H1 (cell line): ENCODE measurements around the gene LIPC. TPM values are rescaled to one million over a fixed set of nuclear protein-coding genes. Genes with fewer than 3 reads are reported as not detected.

Source experiments
- CTCF ChIA-PET: fragments of 300-600 bp; sonication (Branson Sonifier 250); formaldehyde crosslinking; loops from one replicate; lab custom pipeline; 2021; ENCODE audit not compliant: partially characterized antibody; lab: Charles Lee
- POLR2A ChIA-PET: fragments of 300-600 bp; sonication (Branson Sonifier 250); formaldehyde crosslinking; loops from one replicate; lab custom pipeline; 2021; ENCODE audit warnings: inconsistent platforms; ENCODE audit not compliant: partially characterized antibody; lab: Charles Lee
- DNase-seq, 2 experiments: peaks; one replicate each; pipeline versions ENCODE4 v3.0.0 to v3.0.0-alpha.2; 2010 to 2022; ENCODE audit warnings: low spot score in 2 of 2, low read depth in 1 of 2, mixed read lengths in 1 of 2
- FAIRE-seq: peaks from 2 replicates; lab custom pipeline; 2011; peaks lifted over from hg19 to GRCh38; lab: Jason Lieb, UNC
- H2AFZ ChIP-seq: 2 replicates; pipeline ENCODE4 v1.8.1; 2012; ENCODE audit warnings: low read length, inconsistent platforms
- H2AK5ac ChIP-seq: 2 replicates; pipeline ENCODE4 v1.6.1; 2013; ENCODE audit warnings: low read depth, low read length
- H2BK120ac ChIP-seq: replicated peaks from 2 replicates; pipeline ENCODE3; 2013; ENCODE audit warnings: low read depth, low read length, inconsistent platforms
- H2BK12ac ChIP-seq: 2 replicates; pipeline ENCODE4 v1.6.1; 2013; ENCODE audit warnings: low read depth, low read length
- H2BK15ac ChIP-seq: 2 replicates; pipeline ENCODE4 v1.6.1; 2013; ENCODE audit warnings: low read length
- H2BK20ac ChIP-seq: 2 replicates; pipeline ENCODE4 v1.6.1; 2013; ENCODE audit warnings: low read length
- H2BK5ac ChIP-seq: 2 replicates; pipeline ENCODE4 v1.6.1; 2013; ENCODE audit warnings: low read depth, low read length
- H3K14ac ChIP-seq: 2 replicates; pipeline ENCODE4 v1.6.1; 2013; ENCODE audit warnings: inconsistent platforms; ENCODE audit not compliant: insufficient read length
- H3K18ac ChIP-seq: 2 replicates; pipeline ENCODE4 v1.6.1; 2013; ENCODE audit warnings: low read length; ENCODE audit errors: extremely low read depth
- H3K23ac ChIP-seq: 2 replicates; pipeline ENCODE4 v1.6.1; 2013; ENCODE audit warnings: inconsistent platforms; ENCODE audit not compliant: insufficient read length
- H3K23me2 ChIP-seq: 2 replicates; pipeline ENCODE4 v1.6.1; 2013; ENCODE audit warnings: low read depth, low read length
- H3K27ac ChIP-seq: 2 replicates; pipeline ENCODE4 v1.6.1; 2011; ENCODE audit warnings: low read depth, low read length, inconsistent platforms
- H3K27me3 ChIP-seq, 4 experiments: replicated peaks in 1 of 4; 1 replicate in 1 of 4; 2 replicates in 3 of 4; pipeline versions ENCODE4 v1.6.1 to v1.8.1; 2011 to 2013; ENCODE audit warnings: low read length in 3 of 4, mild to moderate bottlenecking in 3 of 4, inconsistent platforms in 2 of 4, mixed read lengths in 2 of 4, moderate library complexity in 1 of 4; ENCODE audit not compliant: control insufficient read depth in 3 of 4, insufficient read depth in 3 of 4; ENCODE audit errors: extremely low read depth in 1 of 4
- H3K36me3 ChIP-seq, 4 experiments: 2 replicates each; pipeline versions ENCODE4 v1.6.1 to v1.8.1; 2011 to 2013; ENCODE audit warnings: mild to moderate bottlenecking in 4 of 4, low read length in 3 of 4, moderate library complexity in 2 of 4, control low read depth in 1 of 4, inconsistent platforms in 1 of 4; ENCODE audit not compliant: insufficient read depth in 4 of 4, control insufficient read depth in 2 of 4
- H3K4ac ChIP-seq: replicated peaks from 2 replicates; pipeline ENCODE3; 2013; ENCODE audit warnings: low read length, low read depth, mixed read lengths, inconsistent platforms; ENCODE audit not compliant: insufficient read length
- H3K4me1 ChIP-seq, 4 experiments: replicated peaks in 1 of 4; 1 replicate in 1 of 4; 2 replicates in 3 of 4; pipeline versions ENCODE4 v1.6.1 to v1.8.1; 2011 to 2013; ENCODE audit warnings: low read length in 3 of 4, inconsistent platforms in 2 of 4, mixed read lengths in 1 of 4; ENCODE audit not compliant: insufficient read depth in 4 of 4, control insufficient read depth in 3 of 4
- H3K4me2 ChIP-seq, 2 experiments: 2 replicates each; pipeline versions ENCODE4 v1.6.1 to v1.8.1; 2011 to 2013; ENCODE audit warnings: low read depth in 2 of 2, low read length in 2 of 2, control low read depth in 1 of 2, inconsistent platforms in 1 of 2, mild to moderate bottlenecking in 1 of 2; ENCODE audit not compliant: insufficient read depth in 1 of 2
- H3K4me3 ChIP-seq, 4 experiments: fragments of 200-600, 300-600 bp in 1 of 4; sonication (generic), shearing (Covaris generic), sonication (Bioruptor Twin) in 1 of 4; 2 replicates each; pipeline versions ENCODE4 v1.5.1 to v1.8.1; 2011 to 2016; ENCODE audit warnings: low read length in 4 of 4, low read depth in 3 of 4, control low read depth in 2 of 4, inconsistent platforms in 2 of 4, mild to moderate bottlenecking in 2 of 4, mixed read lengths in 1 of 4, moderate library complexity in 1 of 4; ENCODE audit not compliant: insufficient read depth in 2 of 4; ENCODE audit errors: extremely low read depth in 1 of 4
- H3K56ac ChIP-seq: replicated peaks from 2 replicates; pipeline ENCODE3; 2013; ENCODE audit warnings: low read depth, mild to moderate bottlenecking, mixed read lengths, low read length, inconsistent platforms; ENCODE audit not compliant: insufficient read length
- H3K79me1 ChIP-seq: 2 replicates; pipeline ENCODE4 v1.6.1; 2013; ENCODE audit warnings: low read depth, low read length, control low read depth
- H3K79me2 ChIP-seq, 2 experiments: 2 replicates each; pipeline versions ENCODE4 v1.6.1 to v1.8.1; 2012 to 2013; ENCODE audit warnings: low read length in 2 of 2, mild to moderate bottlenecking in 2 of 2, inconsistent platforms in 1 of 2; ENCODE audit not compliant: insufficient read depth in 2 of 2, control insufficient read depth in 1 of 2
- H3K9ac ChIP-seq, 4 experiments: replicated peaks in 1 of 4; 1 replicate in 1 of 4; 2 replicates in 3 of 4; pipeline versions ENCODE4 v1.6.1 to v1.8.1; 2011 to 2013; ENCODE audit warnings: low read depth in 3 of 4, low read length in 3 of 4, control low read depth in 2 of 4, mild to moderate bottlenecking in 2 of 4, moderate library complexity in 2 of 4, inconsistent platforms in 1 of 4; ENCODE audit errors: extremely low read depth in 1 of 4
- H3K9me3 ChIP-seq, 2 experiments: 2 replicates each; pipeline versions ENCODE4 v1.6.1 to v1.8.1; 2012 to 2013; ENCODE audit warnings: mild to moderate bottlenecking in 2 of 2, moderate library complexity in 2 of 2, control low read depth in 1 of 2, inconsistent platforms in 1 of 2, low read depth in 1 of 2, low read length in 1 of 2, mixed read lengths in 1 of 2; ENCODE audit not compliant: insufficient read depth in 2 of 2
- H4K20me1 ChIP-seq, 2 experiments: replicated peaks in 1 of 2; 2 replicates each; pipeline versions ENCODE3 to v1.8.1; 2011 to 2013; ENCODE audit warnings: inconsistent platforms in 2 of 2, low read length in 2 of 2, mild to moderate bottlenecking in 1 of 2; ENCODE audit not compliant: insufficient read depth in 2 of 2, control insufficient read depth in 1 of 2
- H4K5ac ChIP-seq: 2 replicates; pipeline ENCODE4 v1.6.1; 2013; ENCODE audit warnings: low read length, low read depth, mixed read lengths, inconsistent platforms; ENCODE audit not compliant: insufficient read length
- H4K8ac ChIP-seq: 2 replicates; pipeline ENCODE4 v1.8.0; 2013; ENCODE audit warnings: mild to moderate bottlenecking, moderate library complexity, low read length, inconsistent platforms; ENCODE audit not compliant: insufficient read depth; ENCODE audit errors: extremely low read depth
- H4K91ac ChIP-seq: replicated peaks from 2 replicates; pipeline ENCODE3; 2013; ENCODE audit warnings: low read length, mixed read lengths, inconsistent platforms; ENCODE audit not compliant: insufficient read length
- ATF2 ChIP-seq: IDR thresholded peaks from 2 replicates; pipeline ENCODE4 v1.6.1; 2012; ENCODE audit warnings: low read length, inconsistent platforms
- BACH1 ChIP-seq: IDR thresholded peaks from 2 replicates; pipeline ENCODE4 v1.6.1; 2012; ENCODE audit warnings: low read length, improper control_type of control experiment
- CTCF ChIP-seq, 3 experiments: IDR thresholded peaks; 1 replicate in 2 of 3; 2 replicates in 1 of 3; pipeline versions ENCODE4 v1.5.1 to v1.6.1; 2011; ENCODE audit warnings: low read length in 3 of 3, mild to moderate bottlenecking in 3 of 3, inconsistent platforms in 2 of 3, low read depth in 1 of 3, moderate library complexity in 1 of 3; ENCODE audit not compliant: insufficient read depth in 1 of 3; ENCODE audit errors: control extremely low read depth in 1 of 3
- POU5F1 ChIP-seq: IDR thresholded peaks from 2 replicates; pipeline ENCODE4 v1.6.1; 2011; ENCODE audit warnings: low read depth, mild to moderate bottlenecking, low read length, moderate library complexity
- RBBP5 ChIP-seq: IDR thresholded peaks from 2 replicates; pipeline ENCODE4 v1.7.1; 2012; ENCODE audit warnings: low read depth, mild to moderate bottlenecking, inconsistent platforms, low read length, moderate library complexity, borderline replicate concordance
- SAP30 ChIP-seq: fragments of 300-600 bp; sonication (generic); IDR thresholded peaks from 2 replicates; pipeline ENCODE4 v1.7.1; 2012; ENCODE audit warnings: low read length, moderate library complexity, mild to moderate bottlenecking, inconsistent platforms; ENCODE audit not compliant: insufficient read depth, insufficient replicate concordance
- SP1 ChIP-seq: IDR thresholded peaks from 2 replicates; pipeline ENCODE4 v1.6.1; 2011; ENCODE audit warnings: low read depth, low read length
- SP2 ChIP-seq: IDR thresholded peaks from 2 replicates; pipeline ENCODE4 v1.6.1; 2012; ENCODE audit warnings: mild to moderate bottlenecking, low read length, inconsistent platforms
- TAF1 ChIP-seq: IDR thresholded peaks from 2 replicates; pipeline ENCODE4 v1.6.1; 2011; ENCODE audit warnings: mild to moderate bottlenecking, low read depth, low read length
- WGBS, 2 experiments: shearing (Covaris generic) in 1 of 2; methylation state at CpG; one replicate each; pipeline versions ENCODE4 v1.1.6 to v1.1.7; 2013 to 2015; ENCODE audit warnings: low lambda C conversion rate in 2 of 2, mixed read lengths in 2 of 2, inconsistent platforms in 1 of 2, low coverage in 1 of 2, missing lambda C conversion rate in 1 of 2; ENCODE audit not compliant: insufficient replicate concordance in 2 of 2, insufficient coverage in 1 of 2, insufficient read length in 1 of 2; ENCODE audit errors: extremely low coverage in 1 of 2, missing lambda C conversion rate in 1 of 2; 5-methylcytosine and 5-hydroxymethylcytosine counted together
- polyA plus RNA-seq, 7 experiments: library from polyadenylated mRNA; depleted of rRNA in 3 of 7; stranded (reverse) in 5 of 7; unstranded in 2 of 7; fragments of >200 nt in 5 of 7; fragments of 200-250 nt in 2 of 7; gene quantifications; 1 replicate in 5 of 7; 2 replicates in 1 of 7; 4 replicates in 1 of 7; pipeline versions ENCODE4 v1.2.1 to v1.2.3, GENCODE V29; 2011 to 2013; ENCODE audit warnings: missing spikeins in 2 of 7, mixed read lengths in 2 of 7
- total RNA-seq: library from RNA; stranded (reverse); fragmentation: NEBNext Ultra II Directional; extraction: Animal tissue kit (Norgen Biotek cat#: 25700); gene quantifications from 2 replicates; pipeline ENCODE4 v1.2.1, GENCODE V29; 2021

The LIPC gene
- total and polyA plus RNA-seq, 2 of the 8 experiments (the other 6 are each of a cell fraction or from before 2014, with no cell fraction given), result not detected

GRCh38 chr15:58495891-58496408 is 64.2 kb downstream of the LIPC start:
- Histone ChIP-seq H3K23ac (no peak overlapping the region), H2BK20ac (no peak overlapping the region), H3K56ac (no peak overlapping the region), H2AK5ac (no peak overlapping the region), H3K18ac (no peak overlapping the region), H3K9me3 (no peaks in the 10 kb centered on the region), H3K79me1 (no peaks in the 10 kb centered on the region), H2AFZ (no peak overlapping the region), H4K20me1 (no peaks in the 10 kb centered on the region), H2BK5ac (no peak overlapping the region), H3K4me1 (no peaks in the 10 kb centered on the region; a peak in 1 of 7 replicates), H3K23me2 (no peaks in the 10 kb centered on the region), H3K27me3 (no peaks in the 10 kb centered on the region; a peak in 1 of 7 replicates), H4K91ac (no peak overlapping the region), H2BK12ac (no peak overlapping the region), H3K36me3 (no peaks in the 10 kb centered on the region), H2BK15ac (no peak overlapping the region), H3K4ac (no peak overlapping the region), H3K27ac (no peak overlapping the region), H3K9ac (no peak overlapping the region), H3K79me2 (no peaks in the 10 kb centered on the region), H3K4me2 (no peak overlapping the region), H4K5ac (no peak overlapping the region), H2BK120ac (no peak overlapping the region), H3K4me3 (no peak overlapping the region), H4K8ac (no peak overlapping the region), H3K14ac (no peak overlapping the region)
- no peak for TF ChIP-seq POU5F1
- TF ChIP-seq BACH1, result no peak
- TF ChIP-seq TAF1, result no peak
- no peak for TF ChIP-seq CTCF (IDR thresholded peaks at IDR 0.05; ENCODE audit: control extremely low read depth in 1 of 3, insufficient read depth in 1 of 3, low read depth in 1 of 3, low read length in 3 of 3)
- TF ChIP-seq SAP30, result no peak
- TF ChIP-seq RBBP5, result no peak
- TF ChIP-seq SP1, result no peak
- TF ChIP-seq ATF2, result no peak
- TF ChIP-seq SP2, result no peak
- ChIA-PET CTCF (interaction anchor here (0.8 kb wide), 1 partner anchor 8 kb away, joined by 4 read pairs; no protein-coding TSS in a partner anchor), POLR2A (no interaction called here)
- DNase-seq (no peak), FAIRE-seq (no peak)
- WGBS, 2 experiments, result 88% methylated on average over 3 of the region's 3 CpGs; no CpG with 5 or more reads in 1 of the 2 experiments
